K562 (cell line): ENCODE results near the gene AFF3. TPM values are rescaled to one million over a fixed set of nuclear protein-coding genes. Genes with fewer than 3 reads are reported as not detected.
A peak's percentile ranks its signal among the peaks of the same experiment; 100 is the strongest.

Experiments
- ATF1 ChIP-seq, 2 experiments: fragments of 450-650 bp in 1 of 2; IDR thresholded peaks; 2 replicates each; pipeline ENCODE4 v1.6.1; 2016; ENCODE audit warnings: missing compliant biosample characterization in 1 of 2, missing genetic modification characterization in 1 of 2
- BACH1 ChIP-seq: fragments of 200-800 bp; sonication (Bioruptor generic); IDR thresholded peaks from 2 replicates; pipeline ENCODE4 v1.6.1; 2016; ENCODE audit warnings: missing genetic modification characterization, missing compliant biosample characterization
- GABPA ChIP-seq: fragments of 200-800 bp; sonication (Bioruptor generic); conservative IDR thresholded peaks from 2 replicates; pipeline ENCODE4 v1.6.1; 2016; ENCODE audit warnings: low read depth, missing genetic modification characterization, missing compliant biosample characterization
- JUN ChIP-seq, 2 experiments: sonication (generic) in 1 of 2; formaldehyde crosslinking in 1 of 2; IDR thresholded peaks; 2 replicates each; pipeline versions ENCODE4 v1.6.1 to v1.8.0; 2012 to 2022; ENCODE audit warnings: borderline replicate concordance in 2 of 2, mild to moderate bottlenecking in 2 of 2, improper control_type of control experiment in 1 of 2, low read depth in 1 of 2, low read length in 1 of 2, missing genetic modification reagents in 1 of 2
- MYC ChIP-seq, 2 experiments: fragments of 250-450 bp in 1 of 2; sonication (Bioruptor Pico) in 1 of 2; IDR thresholded peaks; 2 replicates each; pipeline versions ENCODE4 v1.5.1 to v1.6.1; 2012 to 2021; ENCODE audit warnings: low read depth in 2 of 2, borderline replicate concordance in 1 of 2, improper control_type of control experiment in 1 of 2, low read length in 1 of 2, mild to moderate bottlenecking in 1 of 2, moderate library complexity in 1 of 2
- NEUROD1 ChIP-seq: fragments of 150-350 bp; IDR thresholded peaks from 2 replicates; pipeline ENCODE4 v1.6.1; 2014; ENCODE audit warnings: borderline replicate concordance, low read length, low read depth; ENCODE audit not compliant: partially characterized antibody
- PHB ChIP-seq: fragments of 250-450 bp; sonication (Bioruptor Pico); IDR thresholded peaks from 2 replicates; pipeline ENCODE4 v1.5.0; 2021
- POLR2H ChIP-seq: IDR thresholded peaks from 2 replicates; pipeline ENCODE4 v1.6.1; 2016; ENCODE audit warnings: missing genetic modification characterization, low read depth, mild to moderate bottlenecking, control low read depth, missing compliant biosample characterization, moderate library complexity
- RAD21 ChIP-seq, 2 experiments: fragments of 250-450 bp in 1 of 2; fragments of 450-650 bp in 1 of 2; sonication (Bioruptor Pico) in 1 of 2; formaldehyde crosslinking in 1 of 2; IDR thresholded peaks in 1 of 2; conservative IDR thresholded peaks in 1 of 2; 2 replicates each; pipeline versions ENCODE4 v1.4.0 to v1.8.0; 2020 to 2022; ENCODE audit warnings: mild to moderate bottlenecking in 2 of 2, moderate library complexity in 1 of 2
- RNF2 ChIP-seq: sonication (generic); IDR thresholded peaks from 2 replicates; pipeline ENCODE4 v1.6.1; 2016
- SMAD2 ChIP-seq: fragments of 150-350 bp; IDR thresholded peaks from 2 replicates; pipeline ENCODE4 v1.6.1; 2014; ENCODE audit warnings: low read depth, mild to moderate bottlenecking, low read length
- TRIM24 ChIP-seq, 2 experiments: fragments of 450-650 bp; IDR thresholded peaks; 2 replicates each; pipeline ENCODE4 v1.6.1; 2016
- ZNF197 ChIP-seq: fragments of 200-800 bp; sonication (Bioruptor generic); IDR thresholded peaks from 2 replicates; pipeline ENCODE4 v1.6.1; 2016; ENCODE audit warnings: low read depth, missing genetic modification characterization, missing compliant biosample characterization
- ZNF589 ChIP-seq: fragments of 200-800 bp; sonication (Bioruptor generic); IDR thresholded peaks from 2 replicates; pipeline ENCODE4 v1.6.1; 2016; ENCODE audit warnings: low read depth, missing genetic modification characterization, missing compliant biosample characterization
- polyA plus RNA-seq, 8 experiments: library from polyadenylated mRNA; depleted of rRNA in 4 of 8; stranded (reverse) in 5 of 8; unstranded in 3 of 8; fragments of >200 nt; fragmentation: Nextera tagmentation in 2 of 8; fragmentation: Illumina TruSeq in 1 of 8; extraction: Ambion mirVana in 2 of 8; extraction: Trizol in 1 of 8; gene quantifications; 2 replicates each; pipeline versions ENCODE4 v1.2.1 to v1.2.3, GENCODE V29; 2011 to 2014; ENCODE audit warnings: inconsistent platforms in 1 of 8, missing spikeins in 1 of 8
- total RNA-seq, 7 experiments: library from RNA; depleted of rRNA in 6 of 7; stranded (reverse); fragments of >200 nt in 6 of 7; fragmentation: Illumina TruSeq in 2 of 7; extraction: Trizol in 2 of 7; gene quantifications; 2 replicates each; pipeline versions ENCODE4 v1.2.1 to v1.2.3, GENCODE V29; 2011 to 2021; ENCODE audit warnings: low replicate concordance in 1 of 7
- TF ChIP-seq, protein P1 (sequence below): fragments of 250-450 bp; sonication (Bioruptor Pico); IDR thresholded peaks from 2 replicates; pipeline ENCODE4 v1.4.0; 2020; ENCODE audit warnings: mild to moderate bottlenecking, moderate library complexity, borderline replicate concordance
- TF ChIP-seq, protein P2 (sequence below): fragments of 250-450 bp; sonication (Bioruptor Pico); IDR thresholded peaks from 2 replicates; pipeline ENCODE4 v1.8.0; 2022; ENCODE audit warnings: inconsistent platforms
- TF ChIP-seq, protein P3 (sequence below): fragments of 250-450 bp; sonication (Bioruptor Pico); IDR thresholded peaks from 2 replicates; pipeline ENCODE4 v1.5.0; 2021; ENCODE audit warnings: mild to moderate bottlenecking, borderline replicate concordance

AFF3 gene
- total and polyA plus RNA-seq, 9 of the 15 experiments (the other 6 are each of a cell fraction or from before 2014, with no cell fraction given), result 0.02 to 0.11 TPM; not detected in 7

DNA sequence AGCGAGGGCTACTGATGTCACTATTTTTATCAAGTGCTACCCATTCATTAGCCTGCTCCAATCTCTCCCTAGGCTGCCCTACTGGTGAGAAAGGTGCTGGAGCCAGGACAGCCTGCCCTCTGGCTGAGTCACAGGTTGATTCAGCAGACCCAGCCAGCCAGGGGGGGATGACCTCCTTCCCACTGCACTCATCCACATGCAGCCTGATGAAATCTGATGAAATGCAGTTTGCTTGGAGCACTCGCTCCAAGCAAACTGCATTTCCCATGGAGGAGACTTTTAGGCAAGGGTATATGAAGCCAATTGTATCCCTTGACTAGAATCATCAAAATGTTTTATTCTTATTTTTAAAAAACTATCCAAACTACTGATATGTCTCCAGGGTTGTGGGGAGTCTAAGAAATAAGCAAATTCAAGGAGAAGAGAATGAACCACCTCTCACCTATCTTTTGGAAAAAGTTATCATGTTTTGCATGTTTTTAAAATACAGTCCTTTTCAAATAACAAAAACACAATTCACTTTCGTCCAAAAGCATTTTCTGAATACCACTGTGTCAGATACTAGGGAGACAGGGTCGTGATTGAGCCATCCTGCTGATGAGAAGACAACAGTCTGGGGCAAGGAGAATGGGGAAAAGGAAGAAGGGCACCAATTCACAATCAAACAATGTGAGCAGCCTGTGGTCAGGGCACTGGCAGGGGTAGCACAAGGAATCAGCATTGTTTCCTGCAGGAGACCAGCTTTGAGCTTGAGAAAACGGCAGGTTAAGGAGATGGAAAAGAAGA lies 128.3 kb downstream of the AFF3 start (continued):
- TF ChIP-seq, protein P1, sequence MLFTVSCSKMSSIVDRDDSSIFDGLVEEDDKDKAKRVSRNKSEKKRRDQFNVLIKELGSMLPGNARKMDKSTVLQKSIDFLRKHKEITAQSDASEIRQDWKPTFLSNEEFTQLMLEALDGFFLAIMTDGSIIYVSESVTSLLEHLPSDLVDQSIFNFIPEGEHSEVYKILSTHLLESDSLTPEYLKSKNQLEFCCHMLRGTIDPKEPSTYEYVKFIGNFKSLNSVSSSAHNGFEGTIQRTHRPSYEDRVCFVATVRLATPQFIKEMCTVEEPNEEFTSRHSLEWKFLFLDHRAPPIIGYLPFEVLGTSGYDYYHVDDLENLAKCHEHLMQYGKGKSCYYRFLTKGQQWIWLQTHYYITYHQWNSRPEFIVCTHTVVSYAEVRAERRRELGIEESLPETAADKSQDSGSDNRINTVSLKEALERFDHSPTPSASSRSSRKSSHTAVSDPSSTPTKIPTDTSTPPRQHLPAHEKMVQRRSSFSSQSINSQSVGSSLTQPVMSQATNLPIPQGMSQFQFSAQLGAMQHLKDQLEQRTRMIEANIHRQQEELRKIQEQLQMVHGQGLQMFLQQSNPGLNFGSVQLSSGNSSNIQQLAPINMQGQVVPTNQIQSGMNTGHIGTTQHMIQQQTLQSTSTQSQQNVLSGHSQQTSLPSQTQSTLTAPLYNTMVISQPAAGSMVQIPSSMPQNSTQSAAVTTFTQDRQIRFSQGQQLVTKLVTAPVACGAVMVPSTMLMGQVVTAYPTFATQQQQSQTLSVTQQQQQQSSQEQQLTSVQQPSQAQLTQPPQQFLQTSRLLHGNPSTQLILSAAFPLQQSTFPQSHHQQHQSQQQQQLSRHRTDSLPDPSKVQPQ (CRISPR knock-in tag), result no peak
- TF ChIP-seq POLR2H (tag) (peak; percentile 54), ZNF197 (CRISPR knock-in tag) (0 out of 2 replicates have a peak, but pooled peaks have one; percentile 45), NEUROD1 (no peak), ATF1 (CRISPR knock-in tag; IDR thresholded peaks at IDR 0.05) (no peak), ATF1 (tag; IDR thresholded peaks at IDR 0.05) (no peak), SMAD2 (no peak), JUN (IDR thresholded peaks at IDR 0.05; ENCODE audit: borderline replicate concordance, low read depth, low read length) (peak; percentile 69; the same call in 1 of the 2 replicates), JUN (CRISPR knock-in tag; IDR thresholded peaks at IDR 0.05; ENCODE audit: borderline replicate concordance) (no peak), GABPA (tag) (0 out of 2 replicates have a peak, but pooled peaks have one; percentile 22), MYC (IDR thresholded peaks at IDR 0.05; ENCODE audit: low read depth, low read length) (peak; percentile 97), MYC (CRISPR knock-in tag; IDR thresholded peaks at IDR 0.05; ENCODE audit: borderline replicate concordance, low read depth) (no peak), BACH1 (peak; percentile 71; the same call in 1 of the 2 replicates), PHB (CRISPR knock-in tag) (no peak), RAD21 (CRISPR knock-in tag; conservative IDR thresholded peaks at IDR 0.05 in 1 of 2, IDR thresholded peaks at IDR 0.05 in 1 of 2) (0 out of 4 replicates have a peak, but pooled peaks of 1 of the 2 experiments have one; percentile 4), TRIM24 (IDR thresholded peaks at IDR 0.05) (peak in 1 of 2 experiments; percentile 74; a peak in 1 of 4 replicates), RNF2 (no peak), ZNF589 (CRISPR knock-in tag) (peak; percentile 68; the same call in 1 of the 2 replicates)
- TF ChIP-seq, protein P2, sequence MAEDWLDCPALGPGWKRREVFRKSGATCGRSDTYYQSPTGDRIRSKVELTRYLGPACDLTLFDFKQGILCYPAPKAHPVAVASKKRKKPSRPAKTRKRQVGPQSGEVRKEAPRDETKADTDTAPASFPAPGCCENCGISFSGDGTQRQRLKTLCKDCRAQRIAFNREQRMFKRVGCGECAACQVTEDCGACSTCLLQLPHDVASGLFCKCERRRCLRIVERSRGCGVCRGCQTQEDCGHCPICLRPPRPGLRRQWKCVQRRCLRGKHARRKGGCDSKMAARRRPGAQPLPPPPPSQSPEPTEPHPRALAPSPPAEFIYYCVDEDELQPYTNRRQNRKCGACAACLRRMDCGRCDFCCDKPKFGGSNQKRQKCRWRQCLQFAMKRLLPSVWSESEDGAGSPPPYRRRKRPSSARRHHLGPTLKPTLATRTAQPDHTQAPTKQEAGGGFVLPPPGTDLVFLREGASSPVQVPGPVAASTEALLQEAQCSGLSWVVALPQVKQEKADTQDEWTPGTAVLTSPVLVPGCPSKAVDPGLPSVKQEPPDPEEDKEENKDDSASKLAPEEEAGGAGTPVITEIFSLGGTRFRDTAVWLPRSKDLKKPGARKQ (CRISPR knock-in tag), result no peak
- TF ChIP-seq, protein P3, sequence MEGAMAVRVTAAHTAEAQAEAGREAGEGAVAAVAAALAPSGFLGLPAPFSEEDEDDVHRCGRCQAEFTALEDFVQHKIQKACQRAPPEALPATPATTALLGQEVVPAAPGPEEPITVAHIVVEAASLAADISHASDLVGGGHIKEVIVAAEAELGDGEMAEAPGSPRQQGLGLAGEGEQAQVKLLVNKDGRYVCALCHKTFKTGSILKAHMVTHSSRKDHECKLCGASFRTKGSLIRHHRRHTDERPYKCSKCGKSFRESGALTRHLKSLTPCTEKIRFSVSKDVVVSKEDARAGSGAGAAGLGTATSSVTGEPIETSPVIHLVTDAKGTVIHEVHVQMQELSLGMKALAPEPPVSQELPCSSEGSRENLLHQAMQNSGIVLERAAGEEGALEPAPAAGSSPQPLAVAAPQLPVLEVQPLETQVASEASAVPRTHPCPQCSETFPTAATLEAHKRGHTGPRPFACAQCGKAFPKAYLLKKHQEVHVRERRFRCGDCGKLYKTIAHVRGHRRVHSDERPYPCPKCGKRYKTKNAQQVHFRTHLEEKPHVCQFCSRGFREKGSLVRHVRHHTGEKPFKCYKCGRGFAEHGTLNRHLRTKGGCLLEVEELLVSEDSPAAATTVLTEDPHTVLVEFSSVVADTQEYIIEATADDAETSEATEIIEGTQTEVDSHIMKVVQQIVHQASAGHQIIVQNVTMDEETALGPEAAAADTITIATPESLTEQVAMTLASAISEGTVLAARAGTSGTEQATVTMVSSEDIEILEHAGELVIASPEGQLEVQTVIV, result no peak
